Large intestine (tissue), 3 donors: ENCODE data around the gene HMCN2. TPM values are rescaled to one million over a fixed set of nuclear protein-coding genes. Genes with fewer than 3 reads are reported as not detected.

Experiments used
- DNase-seq, 2 donors: peaks; one replicate each; pipeline versions ENCODE4 v3.0.0 to v3.0.0-alpha.2; 2013
- H3K27ac ChIP-seq: one replicate; pipeline ENCODE4 v1.5.1; 2013; ENCODE audit warnings: low read length
- H3K27me3 ChIP-seq: 2 replicates; pipeline ENCODE4 v1.6.1; 2013; ENCODE audit warnings: low read length; ENCODE audit not compliant: control insufficient read depth, insufficient read depth
- H3K36me3 ChIP-seq: 2 replicates; pipeline ENCODE4 v1.6.1; 2013; ENCODE audit warnings: low read length; ENCODE audit not compliant: control insufficient read depth, insufficient read depth
- H3K4me1 ChIP-seq: one replicate; pipeline ENCODE4 v1.6.1; 2013; ENCODE audit warnings: low read length; ENCODE audit not compliant: control insufficient read depth, insufficient read depth
- H3K4me3 ChIP-seq: one replicate; pipeline ENCODE4 v1.5.1; 2013; ENCODE audit warnings: low read length
- H3K9me3 ChIP-seq: one replicate; pipeline ENCODE4 v1.6.1; 2013; ENCODE audit warnings: mild to moderate bottlenecking, low read depth, low read length, moderate library complexity; ENCODE audit not compliant: control insufficient read depth
- WGBS: methylation state at CpG from one replicate; pipeline ENCODE4 v1.1.5; 2013; ENCODE audit warnings: low lambda C conversion rate; ENCODE audit not compliant: insufficient coverage; 5-methylcytosine and 5-hydroxymethylcytosine counted together
- polyA plus RNA-seq: library from polyadenylated mRNA; unstranded; fragments of 120-200 nt; gene quantifications from one replicate; pipeline ENCODE4 v1.2.1, GENCODE V29; 2013

The HMCN2 gene
- polyA plus RNA-seq, 1 donor: 20.0 TPM

DNA sequence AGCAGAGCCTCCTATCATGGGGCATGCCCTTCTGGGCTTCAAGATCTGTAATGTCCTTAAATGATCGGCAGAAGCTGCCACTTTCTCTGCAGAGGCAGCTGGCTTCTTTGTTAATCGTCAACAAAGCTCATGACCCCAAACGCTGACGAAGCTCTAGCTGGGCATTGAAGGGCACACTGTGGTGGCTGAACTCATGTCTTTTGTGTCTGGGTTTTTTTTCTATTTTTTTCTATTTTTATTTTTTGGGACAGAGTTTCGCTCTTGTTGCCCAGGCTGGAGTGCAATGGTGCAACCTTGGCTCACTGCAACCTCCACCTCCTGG is 114.0 kb downstream of the HMCN2 start:
- H3K4me1 ChIP-seq: peaks cover 23% of the 10 kb centered on the region
- peak; percentile 16 to 27 for DNase-seq
- H3K9me3 ChIP-seq: no peaks in the 10 kb centered on the region
- no peak overlapping the region for H3K27ac ChIP-seq
- H3K4me3 ChIP-seq: no peak overlapping the region
- no peaks in the 10 kb centered on the region for H3K27me3 ChIP-seq
- H3K36me3 ChIP-seq: no peaks in the 10 kb centered on the region
- 38% methylated on average over 3 of the region's 5 CpGs for WGBS

DNA sequence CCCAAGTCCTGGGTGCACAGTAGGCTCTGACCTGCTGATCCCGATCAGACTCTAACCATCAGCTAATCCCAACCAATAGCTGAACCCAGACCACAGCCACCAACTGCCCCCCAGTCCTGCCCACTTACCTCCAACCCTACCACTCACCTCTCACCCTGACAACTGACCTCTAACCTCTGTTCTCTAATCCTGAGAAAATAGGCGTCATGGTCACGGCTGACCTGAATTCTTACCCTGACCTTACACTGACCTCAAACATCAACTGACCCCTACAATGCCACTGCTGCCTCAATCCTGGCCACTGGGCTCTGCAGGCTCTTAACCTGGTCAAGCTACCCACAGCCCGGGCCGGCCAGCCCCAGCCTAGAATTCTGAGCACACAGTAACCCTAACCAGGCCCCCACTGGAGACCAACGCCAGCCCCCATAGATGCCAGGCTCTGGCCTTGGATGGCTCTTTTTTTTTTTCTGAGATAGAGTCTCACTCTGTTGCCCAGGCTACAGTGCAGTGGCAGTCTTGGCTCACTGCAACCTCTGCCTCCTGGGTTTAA is 115.4 kb downstream of the HMCN2 start:
- no CpG with 5 or more reads among the region's 6 CpGs for WGBS
- no peak overlapping the region for H3K27ac ChIP-seq

GRCh38 chr9:130381660-130382059 is 116.1 kb downstream of the HMCN2 start:
- no peak overlapping the region for H3K4me3 ChIP-seq
- peak overlapping the region; percentile 52 for H3K27ac ChIP-seq

More for the DNA sequence above, 115.4 kb downstream of the HMCN2 start:
- no peak for DNase-seq
- Histone ChIP-seq H3K4me3 (no peak overlapping the region), H3K4me1 (peaks cover 23% of the 10 kb centered on the region), H3K27me3 (no peaks in the 10 kb centered on the region), H3K36me3 (no peaks in the 10 kb centered on the region), H3K9me3 (no peaks in the 10 kb centered on the region)

DNA sequence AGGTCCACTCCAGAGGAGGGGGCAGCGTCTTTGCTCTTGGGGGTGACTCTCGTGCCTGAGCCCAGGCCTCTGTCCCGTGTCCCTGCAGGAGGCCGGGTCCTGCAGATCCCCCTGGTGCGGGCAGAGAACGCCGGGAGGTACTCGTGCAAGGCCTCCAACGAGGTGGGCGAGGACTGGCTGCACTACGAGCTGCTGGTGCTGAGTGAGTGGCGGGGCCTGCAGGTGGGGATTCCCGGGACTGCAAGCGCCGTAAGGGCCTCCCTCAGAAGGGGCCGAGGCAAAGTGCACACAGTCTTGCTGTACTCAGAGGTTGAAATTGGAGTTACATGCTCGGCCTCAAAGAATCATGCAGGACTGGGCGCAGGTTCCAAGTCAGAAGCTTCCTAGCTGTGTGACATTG is 116.5 kb downstream of the HMCN2 start:
- H3K27ac ChIP-seq: peak overlapping the region; percentile 52

More at GRCh38 chr9:130381660-130382059, 116.1 kb downstream of the HMCN2 start:
- no peaks in the 10 kb centered on the region for H3K9me3 ChIP-seq
- H3K27me3 ChIP-seq: no peaks in the 10 kb centered on the region
- H3K36me3 ChIP-seq: no peaks in the 10 kb centered on the region
- H3K4me1 ChIP-seq: peaks cover 23% of the 10 kb centered on the region
- WGBS: no CpG with 5 or more reads among the region's 8 CpGs
- peak; percentile 54 to 60 for DNase-seq

DNA sequence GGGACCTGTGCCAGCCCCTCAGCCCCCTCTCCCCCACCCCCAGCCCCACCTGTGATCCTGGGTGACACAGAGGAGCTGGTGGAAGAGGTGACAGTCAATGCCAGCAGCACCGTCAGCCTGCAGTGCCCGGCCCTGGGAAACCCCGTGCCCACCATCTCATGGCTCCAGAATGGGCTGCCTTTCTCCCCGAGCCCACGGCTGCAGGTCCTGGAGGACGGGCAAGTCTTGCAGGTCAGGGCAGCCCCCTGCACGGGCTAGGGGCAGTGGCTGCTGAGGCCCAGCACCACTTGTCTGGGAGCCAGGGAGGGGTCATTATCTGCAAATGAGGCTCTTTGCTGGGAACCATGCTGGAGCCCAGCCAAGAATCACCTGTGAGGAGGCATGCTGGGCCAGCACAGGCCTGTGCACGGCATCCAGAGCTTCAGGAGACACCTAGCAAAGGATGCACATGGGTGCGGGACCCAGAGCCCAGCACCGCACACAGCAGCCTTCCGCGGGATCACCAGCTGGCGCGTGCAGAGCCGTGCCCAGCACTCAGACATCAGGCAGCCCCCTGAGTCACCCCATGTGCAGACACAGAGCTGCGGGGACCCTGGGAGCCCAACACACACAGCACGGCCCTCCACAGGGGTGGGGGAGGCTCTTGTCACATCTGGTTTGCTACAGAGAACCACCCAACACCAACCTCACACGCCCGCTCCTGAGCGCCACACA is 117.2 kb downstream of the HMCN2 start:
- Histone ChIP-seq H3K4me3 (no peak overlapping the region), H3K4me1 (peaks cover 23% of the 10 kb centered on the region), H3K36me3 (no peaks in the 10 kb centered on the region), H3K27me3 (no peaks in the 10 kb centered on the region), H3K9me3 (no peaks in the 10 kb centered on the region), H3K27ac (no peak overlapping the region)
- DNase-seq: peak; percentile 33 to 67
- WGBS: no CpG with 5 or more reads among the region's 20 CpGs

More for the DNA sequence above, 116.5 kb downstream of the HMCN2 start:
- Histone ChIP-seq H3K36me3 (no peaks in the 10 kb centered on the region), H3K4me1 (peaks cover 23% of the 10 kb centered on the region), H3K27me3 (no peaks in the 10 kb centered on the region), H3K9me3 (no peaks in the 10 kb centered on the region), H3K4me3 (no peak overlapping the region)
- no CpG with 5 or more reads among the region's 18 CpGs for WGBS
- DNase-seq: peak; percentile 71 to 81

- H3K4me1 ChIP-seq: peaks cover 23% of the 10 kb centered on the region
- no peak for DNase-seq
- no peaks in the 10 kb centered on the region for H3K27me3 ChIP-seq
- H3K36me3 ChIP-seq: no peaks in the 10 kb centered on the region
- H3K4me3 ChIP-seq: no peak overlapping the region
- H3K27ac ChIP-seq: no peak overlapping the region
- no peaks in the 10 kb centered on the region for H3K9me3 ChIP-seq
- no CpG with 5 or more reads among the region's 8 CpGs for WGBS
Measured at GRCh38 chr9:130383350-130383715, 117.8 kb downstream of the HMCN2 start.

DNA sequence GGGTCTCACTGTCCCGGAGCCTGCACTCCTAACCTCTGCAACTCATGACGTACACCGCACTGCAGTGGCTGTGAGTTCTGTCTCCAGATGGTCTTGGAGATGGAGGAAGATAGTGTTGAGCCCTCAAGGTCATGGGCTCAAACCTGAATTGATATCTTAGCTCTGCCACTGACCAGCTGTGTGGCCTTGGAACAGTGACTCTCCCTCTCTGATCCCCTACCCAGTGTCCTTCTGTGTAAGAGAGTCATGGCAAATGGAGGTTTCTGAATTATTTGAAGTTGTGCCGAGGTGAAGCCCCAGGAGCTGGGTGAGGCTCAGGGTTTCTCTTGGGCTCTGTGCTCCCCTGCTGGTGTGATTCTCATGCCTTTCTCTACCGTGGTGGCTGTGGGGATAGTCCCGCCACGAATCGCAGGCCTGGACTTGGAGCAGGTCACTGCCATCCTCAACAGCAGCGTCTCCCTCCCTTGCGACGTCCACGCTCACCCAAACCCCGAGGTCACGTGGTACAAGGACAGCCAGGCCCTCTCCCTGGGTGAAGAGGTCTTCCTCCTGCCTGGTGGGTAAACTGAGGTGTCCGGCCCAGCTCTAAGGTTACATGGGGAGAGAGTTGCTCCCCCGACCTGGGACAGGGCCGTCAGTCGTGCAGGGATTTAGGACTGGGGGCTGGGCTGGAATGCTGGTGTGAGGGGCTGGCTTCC is 118.6 kb downstream of the HMCN2 start:
- Histone ChIP-seq H3K36me3 (no peaks in the 10 kb centered on the region), H3K4me1 (peaks cover 23% of the 10 kb centered on the region), H3K9me3 (no peaks in the 10 kb centered on the region), H3K27me3 (no peaks in the 10 kb centered on the region), H3K4me3 (no peak overlapping the region), H3K27ac (no peak overlapping the region)
- no peak for DNase-seq
- no CpG with 5 or more reads among the region's 18 CpGs for WGBS

DNA sequence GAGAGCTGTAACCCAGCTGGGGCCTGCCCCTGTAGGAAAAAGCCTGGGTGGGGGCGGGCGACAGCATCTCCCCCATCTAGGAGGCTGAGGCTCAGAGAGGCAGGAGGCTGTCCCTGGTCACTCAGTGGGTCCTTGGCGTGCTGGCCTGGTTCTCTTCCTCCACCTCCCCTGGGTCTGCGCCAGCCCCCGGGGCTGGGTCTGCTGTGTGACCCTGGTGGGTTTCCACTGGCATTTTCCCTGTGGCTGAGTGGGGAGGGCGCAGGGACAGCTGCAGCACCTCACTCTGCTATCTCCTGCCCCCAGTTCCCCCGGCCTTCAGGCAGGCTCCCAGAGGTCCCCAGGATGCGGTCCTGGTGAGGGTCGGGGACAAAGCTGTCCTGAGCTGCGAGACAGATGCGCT is 119.7 kb downstream of the HMCN2 start:
- Histone ChIP-seq H3K36me3 (no peaks in the 10 kb centered on the region), H3K9me3 (no peaks in the 10 kb centered on the region)
- no CpG with 5 or more reads among the region's 11 CpGs for WGBS

GRCh38 chr9:130387398-130387797 is 121.8 kb downstream of the HMCN2 start:
- Histone ChIP-seq H3K4me3 (no peak overlapping the region), H3K4me1 (peaks cover 24% of the 10 kb centered on the region), H3K27me3 (no peaks in the 10 kb centered on the region), H3K9me3 (peaks cover 4% of the 10 kb centered on the region), H3K36me3 (no peaks in the 10 kb centered on the region), H3K27ac (no peak overlapping the region)
- no peak for DNase-seq
- WGBS: no CpG with 5 or more reads among the region's 8 CpGs

More for the DNA sequence above, 119.7 kb downstream of the HMCN2 start:
- Histone ChIP-seq H3K27ac (no peak overlapping the region), H3K27me3 (no peaks in the 10 kb centered on the region), H3K4me3 (no peak overlapping the region), H3K4me1 (peaks cover 23% of the 10 kb centered on the region)
- DNase-seq: no peak

- Histone ChIP-seq H3K9me3 (peaks cover 4% of the 10 kb centered on the region), H3K36me3 (no peaks in the 10 kb centered on the region), H3K4me3 (no peak overlapping the region), H3K4me1 (peaks cover 22% of the 10 kb centered on the region), H3K27me3 (no peaks in the 10 kb centered on the region), H3K27ac (no peak overlapping the region)
- DNase-seq: no peak
- WGBS: no CpG with 5 or more reads among the region's 4 CpGs
Measured at GRCh38 chr9:130387905-130388304, 122.3 kb downstream of the HMCN2 start.
